Kidney epithelial cell (primary cell): Measurements from ENCODE around the gene PDCD4. TPM values are rescaled to one million over a fixed set of nuclear protein-coding genes. Genes with fewer than 3 reads are reported as not detected.

Experiments
- DNase-seq: peaks from one replicate; pipeline ENCODE4 v3.0.0-alpha.2; 2010; ENCODE audit warnings: low read depth
- H3K27me3 ChIP-seq: 2 replicates; pipeline ENCODE4 v1.6.0; 2011; ENCODE audit warnings: low read length; ENCODE audit not compliant: control insufficient read depth, insufficient read depth
- H3K36me3 ChIP-seq: 2 replicates; pipeline ENCODE4 v1.5.1; 2011; ENCODE audit warnings: low read length; ENCODE audit not compliant: control insufficient read depth, insufficient read depth
- H3K4me3 ChIP-seq: 2 replicates; pipeline ENCODE4 v1.5.1; 2011; ENCODE audit warnings: low read depth, mild to moderate bottlenecking, control low read depth, low read length
- total RNA-seq: library from RNA; depleted of rRNA; stranded (reverse); fragments of >200 nt; gene quantifications from 2 replicates; pipeline ENCODE4 v1.2.3, GENCODE V29; 2015
- TF ChIP-seq, protein P1 (sequence below): IDR thresholded peaks from 2 replicates; pipeline ENCODE4 v1.5.1; 2011; ENCODE audit warnings: mild to moderate bottlenecking, moderate library complexity, low read length, control low read depth, inconsistent platforms; ENCODE audit not compliant: insufficient read depth, poor library complexity, severe bottlenecking

PDCD4 gene
- total RNA-seq, 1 donor from 2014 or later: 35.7 TPM

GRCh38 chr10:110885932-110886674 is 14.4 kb downstream of the PDCD4 start:
- H3K36me3 ChIP-seq: no peaks in the 10 kb centered on the region
- H3K27me3 ChIP-seq: no peaks in the 10 kb centered on the region
- no peak overlapping the region for H3K4me3 ChIP-seq
- DNase-seq: no peak
- TF ChIP-seq, protein P1, sequence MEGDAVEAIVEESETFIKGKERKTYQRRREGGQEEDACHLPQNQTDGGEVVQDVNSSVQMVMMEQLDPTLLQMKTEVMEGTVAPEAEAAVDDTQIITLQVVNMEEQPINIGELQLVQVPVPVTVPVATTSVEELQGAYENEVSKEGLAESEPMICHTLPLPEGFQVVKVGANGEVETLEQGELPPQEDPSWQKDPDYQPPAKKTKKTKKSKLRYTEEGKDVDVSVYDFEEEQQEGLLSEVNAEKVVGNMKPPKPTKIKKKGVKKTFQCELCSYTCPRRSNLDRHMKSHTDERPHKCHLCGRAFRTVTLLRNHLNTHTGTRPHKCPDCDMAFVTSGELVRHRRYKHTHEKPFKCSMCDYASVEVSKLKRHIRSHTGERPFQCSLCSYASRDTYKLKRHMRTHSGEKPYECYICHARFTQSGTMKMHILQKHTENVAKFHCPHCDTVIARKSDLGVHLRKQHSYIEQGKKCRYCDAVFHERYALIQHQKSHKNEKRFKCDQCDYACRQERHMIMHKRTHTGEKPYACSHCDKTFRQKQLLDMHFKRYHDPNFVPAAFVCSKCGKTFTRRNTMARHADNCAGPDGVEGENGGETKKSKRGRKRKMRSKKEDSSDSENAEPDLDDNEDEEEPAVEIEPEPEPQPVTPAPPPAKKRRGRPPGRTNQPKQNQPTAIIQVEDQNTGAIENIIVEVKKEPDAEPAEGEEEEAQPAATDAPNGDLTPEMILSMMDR: no peak

GRCh38 chr10:110887560-110887959 is 15.8 kb downstream of the PDCD4 start:
- H3K36me3 ChIP-seq: peaks cover under 1% of the 10 kb centered on the region
- DNase-seq: no peak
- no peak overlapping the region for H3K4me3 ChIP-seq
- TF ChIP-seq, protein P1: no peak
- no peaks in the 10 kb centered on the region for H3K27me3 ChIP-seq

DNA sequence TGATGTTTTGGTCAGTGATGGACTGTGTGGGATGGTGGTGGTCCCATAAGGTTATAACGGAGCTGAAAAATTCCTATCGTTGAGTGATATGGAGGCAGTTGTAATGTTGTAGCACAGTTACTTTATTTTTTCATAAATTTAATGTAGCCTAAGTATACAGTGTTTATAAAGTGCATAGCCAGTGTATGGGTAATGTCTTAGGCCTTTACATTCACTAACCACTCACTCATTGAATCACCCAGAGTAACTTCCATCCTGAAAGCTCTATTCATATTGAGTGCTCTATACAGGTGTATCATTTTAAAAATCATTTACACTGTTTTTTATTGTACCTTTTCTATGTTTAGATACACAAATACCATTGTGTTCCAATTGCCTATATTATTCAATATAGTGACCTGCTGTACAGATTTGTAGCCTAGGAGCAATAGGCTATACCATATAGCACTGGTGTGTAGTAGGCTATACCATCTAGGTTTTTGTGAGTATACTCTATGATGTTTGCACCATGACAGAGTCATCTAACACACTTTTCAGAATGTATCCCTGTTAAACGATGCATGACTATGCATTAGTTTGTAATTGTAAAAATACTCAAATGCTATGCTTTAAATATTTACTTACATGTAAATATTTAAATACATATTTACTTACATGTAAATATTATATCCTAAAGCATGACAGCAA is 21.0 kb downstream of the PDCD4 start:
- TF ChIP-seq, protein P1: no peak
- no peak for DNase-seq
- Histone ChIP-seq H3K27me3 (no peaks in the 10 kb centered on the region), H3K4me3 (no peak overlapping the region), H3K36me3 (peaks cover 1% of the 10 kb centered on the region)

DNA sequence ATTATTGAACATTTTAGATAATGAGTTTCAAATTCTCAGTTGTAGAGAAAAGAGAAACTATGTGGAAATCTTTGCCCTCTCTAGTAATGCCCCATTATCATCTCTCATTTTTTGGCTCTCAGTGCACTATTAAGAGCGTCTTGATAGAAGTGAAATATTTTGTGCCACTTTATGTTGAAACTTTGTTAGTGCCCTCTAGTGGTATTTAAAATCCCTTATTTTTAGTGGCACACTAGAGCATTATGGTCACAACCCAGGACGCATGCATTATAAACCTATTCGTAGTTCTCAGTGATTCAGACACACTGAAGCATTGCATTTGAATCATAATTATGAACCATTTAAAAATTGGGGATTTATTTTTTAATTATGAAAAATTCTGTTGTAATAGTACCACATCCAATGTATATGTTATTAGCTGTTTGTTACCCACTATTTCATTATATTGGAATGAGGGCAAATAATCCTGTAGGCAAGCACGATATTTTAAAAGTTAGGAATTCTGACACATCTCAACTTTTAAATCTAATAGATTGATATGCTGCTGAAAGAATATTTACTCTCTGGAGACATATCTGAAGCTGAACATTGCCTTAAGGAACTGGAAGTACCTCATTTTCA is 21.9 kb downstream of the PDCD4 start:
- no peak for DNase-seq
- Histone ChIP-seq H3K27me3 (no peaks in the 10 kb centered on the region), H3K36me3 (peaks cover 1% of the 10 kb centered on the region), H3K4me3 (no peak overlapping the region)
- TF ChIP-seq, protein P1: peak; percentile 45

- Histone ChIP-seq H3K27me3 (no peaks in the 10 kb centered on the region), H3K36me3 (peaks cover 1% of the 10 kb centered on the region), H3K4me3 (no peak overlapping the region)
- DNase-seq: no peak
- TF ChIP-seq, protein P1: no peak
These were observed 25.5 kb downstream of the PDCD4 start for GRCh38 chr10:110897184-110897583.
